ENCODE measurements around the gene LIPE.

DNA sequence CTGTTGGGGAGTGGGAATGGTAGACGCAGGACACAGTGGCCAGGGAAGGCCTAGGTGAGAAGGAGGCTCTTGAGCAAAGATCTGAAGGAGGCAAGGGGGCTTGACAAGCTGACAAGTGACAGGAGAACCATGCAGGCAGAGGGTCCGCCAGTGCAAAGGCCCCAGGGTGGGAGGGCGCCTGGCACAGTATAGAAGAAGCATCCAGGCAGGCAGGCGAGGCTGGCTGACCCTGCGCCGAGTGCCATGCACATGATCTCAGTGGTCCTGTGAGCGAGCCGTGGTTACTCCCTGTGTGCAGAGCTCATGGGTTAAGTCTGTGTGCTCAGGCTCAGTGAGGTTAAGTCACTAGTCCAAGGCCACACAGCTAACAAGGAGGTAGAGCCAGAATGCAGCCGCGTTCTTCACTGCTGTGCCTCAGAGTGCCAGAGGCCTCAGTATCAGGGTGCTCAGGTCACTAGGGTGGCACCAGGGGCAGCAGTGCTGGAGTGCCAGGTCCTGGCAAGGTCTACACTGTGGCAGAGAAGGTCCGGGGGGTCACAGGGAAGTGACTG is 52.3 kb downstream of the LIPE start:
- TF ChIP-seq, protein P1, sequence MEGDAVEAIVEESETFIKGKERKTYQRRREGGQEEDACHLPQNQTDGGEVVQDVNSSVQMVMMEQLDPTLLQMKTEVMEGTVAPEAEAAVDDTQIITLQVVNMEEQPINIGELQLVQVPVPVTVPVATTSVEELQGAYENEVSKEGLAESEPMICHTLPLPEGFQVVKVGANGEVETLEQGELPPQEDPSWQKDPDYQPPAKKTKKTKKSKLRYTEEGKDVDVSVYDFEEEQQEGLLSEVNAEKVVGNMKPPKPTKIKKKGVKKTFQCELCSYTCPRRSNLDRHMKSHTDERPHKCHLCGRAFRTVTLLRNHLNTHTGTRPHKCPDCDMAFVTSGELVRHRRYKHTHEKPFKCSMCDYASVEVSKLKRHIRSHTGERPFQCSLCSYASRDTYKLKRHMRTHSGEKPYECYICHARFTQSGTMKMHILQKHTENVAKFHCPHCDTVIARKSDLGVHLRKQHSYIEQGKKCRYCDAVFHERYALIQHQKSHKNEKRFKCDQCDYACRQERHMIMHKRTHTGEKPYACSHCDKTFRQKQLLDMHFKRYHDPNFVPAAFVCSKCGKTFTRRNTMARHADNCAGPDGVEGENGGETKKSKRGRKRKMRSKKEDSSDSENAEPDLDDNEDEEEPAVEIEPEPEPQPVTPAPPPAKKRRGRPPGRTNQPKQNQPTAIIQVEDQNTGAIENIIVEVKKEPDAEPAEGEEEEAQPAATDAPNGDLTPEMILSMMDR (IDR thresholded peaks at IDR 0.05), result no peak
- no peak for TF ChIP-seq POLR2A (IDR thresholded peaks at IDR 0.05)
- TF ChIP-seq POLR2AphosphoS5 (IDR thresholded peaks at IDR 0.05), result no peak
